ENCODE measurements around the gene AFP. TPM values are rescaled to one million over a fixed set of nuclear protein-coding genes. Genes with fewer than 3 reads are reported as not detected.

The AFP gene
- total RNA-seq (2022; extraction: Qiagen RNA extraction), result 1.4 to 2.6 TPM (median 1.8 TPM) in 5 replicates

DNA sequence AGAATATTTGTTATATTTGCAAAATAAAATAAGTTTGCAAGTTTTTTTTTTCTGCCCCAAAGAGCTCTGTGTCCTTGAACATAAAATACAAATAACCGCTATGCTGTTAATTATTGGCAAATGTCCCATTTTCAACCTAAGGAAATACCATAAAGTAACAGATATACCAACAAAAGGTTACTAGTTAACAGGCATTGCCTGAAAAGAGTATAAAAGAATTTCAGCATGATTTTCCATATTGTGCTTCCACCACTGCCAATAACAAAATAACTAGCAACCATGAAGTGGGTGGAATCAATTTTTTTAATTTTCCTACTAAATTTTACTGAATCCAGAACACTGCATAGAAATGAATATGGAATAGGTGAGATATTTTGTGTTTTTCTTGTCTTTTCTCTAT, at the start of gene AFP:
TSS of gene AFP (plus strand) at position 238 of the 400 bp plus-strand sequence. CDS start at position 280, 42 bp downstream.

DNA sequence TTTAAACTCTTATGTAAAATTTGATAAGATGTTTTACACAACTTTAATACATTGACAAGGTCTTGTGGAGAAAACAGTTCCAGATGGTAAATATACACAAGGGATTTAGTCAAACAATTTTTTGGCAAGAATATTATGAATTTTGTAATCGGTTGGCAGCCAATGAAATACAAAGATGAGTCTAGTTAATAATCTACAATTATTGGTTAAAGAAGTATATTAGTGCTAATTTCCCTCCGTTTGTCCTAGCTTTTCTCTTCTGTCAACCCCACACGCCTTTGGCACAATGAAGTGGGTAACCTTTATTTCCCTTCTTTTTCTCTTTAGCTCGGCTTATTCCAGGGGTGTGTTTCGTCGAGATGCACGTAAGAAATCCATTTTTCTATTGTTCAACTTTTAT, 32.0 kb upstream of the AFP start, which contains the start of gene ALB:
TSS of gene ALB (plus strand) at position 246 of the 400 bp plus-strand sequence. CDS start at position 287, 41 bp downstream.

DNA sequence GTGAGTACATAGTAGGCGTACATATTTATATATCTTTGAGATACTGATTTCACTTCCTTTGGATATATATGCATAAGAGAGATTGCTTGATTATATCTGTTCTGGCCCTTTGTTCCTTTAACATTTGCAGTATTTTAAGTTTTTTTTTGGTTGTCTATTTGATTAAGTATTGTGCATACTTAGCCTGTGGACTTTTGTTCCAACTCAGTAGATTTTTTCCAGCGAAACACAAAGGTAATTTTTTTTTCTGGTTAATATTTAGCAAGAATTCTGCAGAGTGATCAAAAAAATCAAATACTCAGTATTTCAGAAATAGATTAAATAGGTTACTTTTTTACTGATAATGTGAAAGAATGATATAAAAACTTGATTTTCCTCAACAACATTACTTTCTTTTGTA, 45.3 kb downstream of the AFP start, which contains the start of gene AFM:
TSS of gene AFM (plus strand) at position 388 of the 400 bp plus-strand sequence. CDS start 31 bp downstream, outside the sequence.

Other genes starting within 250 kb of the AFP start
- 17.2 to 25.4 TPM (median 24.1 TPM) in 5 replicates for gene ANKRD17, start 177.4 kb upstream of the AFP start, total RNA-seq (2022; extraction: Qiagen RNA extraction)
- gene ALB, start 31.9 kb upstream of the AFP start, total RNA-seq (2022; extraction: Qiagen RNA extraction), result 0.19 to 0.26 TPM in 2 of 5 replicates, not detected in the others
- gene AFM, start 45.5 kb downstream of the AFP start, total RNA-seq (2022; extraction: Qiagen RNA extraction), result not detected in 5 replicates
- 0.71 to 0.88 TPM (median 0.81 TPM) in 5 replicates for gene RASSF6, start 184.2 kb downstream of the AFP start, total RNA-seq (2022; extraction: Qiagen RNA extraction)

Data from A549 treated with dexamethasone at 1 μM for 4 hours (cell line).